BJ (cell line): ENCODE measurements around the gene IL37. TPM values are rescaled to one million over a fixed set of nuclear protein-coding genes. Genes with fewer than 3 reads are reported as not detected.

Experiments
- CTCF ChIA-PET: fragments of 350-600 bp; formaldehyde crosslinking; extraction: SDS; loops from one replicate; lab custom pipeline; 2021; ENCODE audit warnings: antibody characterized with exemption, inconsistent platforms; lab: Yijun Ruan, JAX
- POLR2A ChIA-PET: fragments of 300-600 bp; sonication (Branson Sonifier 250); formaldehyde crosslinking; extraction: SDS; loops from one replicate; lab custom pipeline; 2021; ENCODE audit warnings: antibody characterized with exemption; lab: Charles Lee
- DNase-seq: peaks from one replicate; pipeline ENCODE4 v3.0.0-alpha.2; 2011; ENCODE audit warnings: low read depth
- H3K27me3 ChIP-seq: 2 replicates; pipeline ENCODE4 v1.6.0; 2011; ENCODE audit warnings: low read length; ENCODE audit not compliant: control insufficient read depth, insufficient read depth
- H3K36me3 ChIP-seq: 2 replicates; pipeline ENCODE4 v1.5.1; 2011; ENCODE audit warnings: low read length; ENCODE audit not compliant: control insufficient read depth, insufficient read depth
- H3K4me3 ChIP-seq: 2 replicates; pipeline ENCODE4 v1.5.1; 2011; ENCODE audit warnings: low read depth, mild to moderate bottlenecking, control low read depth, low read length
- CTCF ChIP-seq: IDR thresholded peaks from 2 replicates; pipeline ENCODE4 v1.5.1; 2011; ENCODE audit warnings: low read depth, mild to moderate bottlenecking, control low read depth, inconsistent platforms, low read length, moderate library complexity; ENCODE audit not compliant: insufficient read depth
- polyA plus RNA-seq: library from polyadenylated mRNA; depleted of rRNA; stranded (reverse); fragments of >200 nt; gene quantifications from 2 replicates; pipeline ENCODE4 v1.2.3, GENCODE V29; 2011

The IL37 gene
- polyA plus RNA-seq, 1 experiment = not detected

- no peak for TF ChIP-seq CTCF
- Histone ChIP-seq H3K27me3 (peaks cover 3% of the 10 kb centered on the region; the same call in 1 of the 2 replicates), H3K4me3 (no peak overlapping the region), H3K36me3 (no peaks in the 10 kb centered on the region)
- CTCF ChIA-PET = no interaction called here
- no peak for DNase-seq
- POLR2A ChIA-PET = no interaction called here
Measured at GRCh38 chr2:112910219-112910618, 746 bp upstream of the IL37 start.

DNA sequence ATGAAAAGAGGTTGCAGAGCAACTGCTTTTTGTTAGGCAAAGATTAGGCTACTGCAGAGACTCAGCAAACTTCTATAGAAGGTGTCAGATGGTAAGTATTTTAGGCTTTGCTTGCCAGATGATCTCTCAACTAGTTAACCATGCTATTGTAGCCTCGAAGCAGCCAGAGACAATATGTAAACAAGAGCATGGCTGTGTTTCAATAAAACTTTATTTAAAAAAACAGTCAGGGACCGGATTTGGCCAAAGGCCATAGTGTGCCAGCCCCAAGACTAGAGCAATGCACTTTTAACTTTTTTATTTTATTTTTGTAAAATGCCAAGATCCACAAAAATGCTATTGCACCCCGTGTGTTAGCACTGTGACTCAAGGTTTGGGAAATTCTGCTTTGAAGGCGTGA, 1.4 kb downstream of the IL37 start:
- TF ChIP-seq CTCF = no peak
- H3K4me3 ChIP-seq = no peak overlapping the region
- no peak for DNase-seq
- peaks cover 3% of the 10 kb centered on the region for H3K27me3 ChIP-seq
- no peaks in the 10 kb centered on the region for H3K36me3 ChIP-seq
- ChIA-PET POLR2A (no interaction called here), CTCF (interaction anchor here (0.9 kb wide), 1 partner anchor 9 kb away, joined by 3 read pairs; no protein-coding TSS in a partner anchor)

DNA sequence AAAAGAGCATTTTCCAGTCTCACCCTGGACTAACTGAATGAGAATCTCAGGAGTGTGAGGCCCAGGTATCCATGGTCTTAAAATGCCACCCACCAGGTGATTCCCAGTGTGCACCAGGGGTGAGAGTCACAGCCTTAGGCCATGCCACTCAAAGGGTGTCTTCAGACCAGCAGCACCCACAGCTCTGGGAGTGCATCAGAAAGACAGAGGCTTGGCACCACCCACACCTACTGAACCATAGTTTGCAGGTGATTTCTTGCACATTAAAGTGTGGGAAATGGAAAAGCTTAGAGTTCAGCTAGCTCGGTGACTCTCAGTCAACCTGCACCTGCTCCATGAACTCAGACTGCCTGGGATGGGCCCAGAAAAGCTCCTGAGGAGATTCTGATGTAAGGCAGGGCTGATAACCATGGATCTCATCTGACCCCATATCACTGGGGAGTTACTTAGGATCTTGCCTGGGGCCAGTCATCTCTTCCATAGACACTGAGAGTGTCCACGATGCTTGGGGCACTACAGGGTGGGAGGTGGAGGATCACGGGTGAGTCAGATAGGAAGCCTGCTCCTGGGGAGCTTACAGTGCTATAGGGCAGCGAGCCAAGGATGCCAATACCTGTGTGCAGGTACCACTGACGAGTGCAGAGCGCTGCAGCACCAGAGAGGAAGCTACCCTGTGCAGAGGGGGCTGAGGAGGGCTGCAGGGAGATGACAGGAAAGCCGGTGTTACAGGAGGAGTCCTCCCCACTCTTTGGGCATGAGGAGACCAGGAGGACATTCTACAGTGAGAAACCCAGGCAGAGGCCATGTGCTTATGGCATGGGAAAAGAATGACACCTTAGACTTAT, 4.6 kb downstream of the IL37 start:
- H3K36me3 ChIP-seq = no peaks in the 10 kb centered on the region
- no peak overlapping the region for H3K4me3 ChIP-seq
- ChIA-PET POLR2A (no interaction called here), CTCF (interaction anchor here (1.3 to 1.9 kb wide), 2 partner anchors 14 to 30 kb away, joined by 3 to 7 read pairs; no protein-coding TSS in a partner anchor)
- H3K27me3 ChIP-seq = peaks cover 4% of the 10 kb centered on the region
- DNase-seq = no peak
- TF ChIP-seq CTCF = no peak

GRCh38 chr2:112916145-112916571, 5.2 kb downstream of the IL37 start:
- POLR2A ChIA-PET = no interaction called here
- CTCF ChIA-PET = interaction anchor here (1.9 kb wide), 1 partner anchor 13 kb away, joined by 7 read pairs; no protein-coding TSS in a partner anchor
- no peak for TF ChIP-seq CTCF

DNA sequence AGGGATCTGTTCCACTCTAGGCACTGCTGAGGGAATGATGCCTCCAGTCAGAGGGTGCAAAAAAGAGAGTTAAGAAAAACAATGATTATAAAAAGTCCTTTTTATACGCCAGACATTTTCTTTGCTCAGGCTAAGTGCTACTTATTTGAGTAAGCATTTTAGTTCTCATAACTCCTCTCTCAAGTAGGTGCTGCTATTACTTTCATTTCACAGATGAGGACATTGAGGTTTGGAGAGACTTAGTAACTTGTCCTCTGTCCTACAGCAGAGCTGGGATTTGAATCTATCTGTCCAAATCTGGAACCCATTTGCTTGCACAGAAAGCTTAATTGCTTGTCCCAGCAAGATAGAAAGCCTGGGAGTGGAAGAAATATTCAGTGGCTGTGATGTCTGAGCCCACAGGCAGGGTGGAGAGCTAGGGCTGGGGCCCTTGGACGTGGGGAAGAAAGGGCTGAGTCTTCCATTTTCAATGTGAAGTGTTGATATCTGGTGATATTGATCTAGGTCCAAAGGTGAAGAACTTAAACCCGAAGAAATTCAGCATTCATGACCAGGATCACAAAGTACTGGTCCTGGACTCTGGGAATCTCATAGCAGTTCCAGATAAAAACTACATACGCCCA, 5.8 kb downstream of the IL37 start:
- TF ChIP-seq CTCF = no peak
- H3K27me3 ChIP-seq = peaks cover 4% of the 10 kb centered on the region
- CTCF ChIA-PET = interaction anchor here (1.9 kb wide), 1 partner anchor 12 kb away, joined by 7 read pairs; no protein-coding TSS in a partner anchor

More at GRCh38 chr2:112916145-112916571, 5.2 kb downstream of the IL37 start:
- DNase-seq = no peak
- peaks cover 4% of the 10 kb centered on the region for H3K27me3 ChIP-seq
- no peak overlapping the region for H3K4me3 ChIP-seq
- H3K36me3 ChIP-seq = no peaks in the 10 kb centered on the region

More for the DNA sequence above, 5.8 kb downstream of the IL37 start:
- H3K36me3 ChIP-seq = no peaks in the 10 kb centered on the region
- POLR2A ChIA-PET = no interaction called here
- no peak for DNase-seq
- no peak overlapping the region for H3K4me3 ChIP-seq
